Renal cortical epithelial cell (primary cell): ENCODE data around the gene DMTF1. TPM values are rescaled to one million over a fixed set of nuclear protein-coding genes. Genes with fewer than 3 reads are reported as not detected.
"Not testable (repeated sequence)": the region's sequence is repeated elsewhere in the genome, so short reads cannot be mapped to it uniquely, and the experiment has no call there.

Experiments used
- DNase-seq: peaks from one replicate; pipeline ENCODE4 v3.0.0-alpha.2; 2011; ENCODE audit warnings: low read depth
- total RNA-seq: library from RNA; depleted of rRNA; stranded (reverse); fragments of >200 nt; gene quantifications from 2 replicates; pipeline ENCODE4 v1.2.3, GENCODE V29; 2014

The DMTF1 gene
- total RNA-seq, 1 donor from 2014 or later: 95.5 TPM

DNA sequence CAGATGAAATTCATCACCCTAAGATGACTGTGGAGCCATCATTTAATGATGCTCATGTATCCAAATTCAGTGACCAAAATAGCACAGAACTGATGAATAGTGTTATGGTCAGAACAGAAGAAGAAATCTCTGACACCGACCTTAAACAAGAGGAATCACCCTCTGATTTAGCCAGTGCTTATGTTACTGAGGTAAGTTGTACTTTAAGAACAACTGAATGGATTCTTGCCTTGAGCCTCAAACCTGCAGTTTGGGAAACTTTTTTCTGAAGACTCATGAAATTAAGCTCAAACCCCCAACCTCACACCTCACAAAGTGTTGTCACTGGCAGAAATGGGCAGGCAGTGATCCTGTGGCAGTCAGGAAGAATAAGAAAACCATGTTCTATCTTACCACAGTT is 41.7 kb downstream of the DMTF1 start:
- no peak for DNase-seq

DNA sequence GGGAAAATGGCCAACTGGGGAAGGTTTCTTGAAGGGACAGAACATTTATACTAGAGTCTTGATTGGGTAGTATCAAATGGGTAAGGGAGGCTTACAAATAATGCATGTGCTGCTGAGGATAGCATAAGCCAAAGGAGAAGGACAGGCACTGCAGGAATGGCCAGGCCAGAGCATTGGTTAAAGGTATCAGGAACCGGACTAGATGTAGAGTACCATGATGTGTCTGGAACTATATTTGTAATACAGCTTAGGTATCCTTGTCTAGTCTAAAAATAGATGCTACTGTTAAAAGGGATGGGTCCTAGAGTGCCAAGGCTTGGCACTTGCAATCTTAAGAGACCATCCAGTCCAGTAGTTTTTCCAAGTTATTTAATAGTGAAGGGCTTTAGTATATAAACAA is 47.0 kb downstream of the DMTF1 start:
- DNase-seq: no peak

- no peak for DNase-seq
Observed at GRCh38 chr7:87199700-87200450, 47.6 kb downstream of the DMTF1 start.

DNA sequence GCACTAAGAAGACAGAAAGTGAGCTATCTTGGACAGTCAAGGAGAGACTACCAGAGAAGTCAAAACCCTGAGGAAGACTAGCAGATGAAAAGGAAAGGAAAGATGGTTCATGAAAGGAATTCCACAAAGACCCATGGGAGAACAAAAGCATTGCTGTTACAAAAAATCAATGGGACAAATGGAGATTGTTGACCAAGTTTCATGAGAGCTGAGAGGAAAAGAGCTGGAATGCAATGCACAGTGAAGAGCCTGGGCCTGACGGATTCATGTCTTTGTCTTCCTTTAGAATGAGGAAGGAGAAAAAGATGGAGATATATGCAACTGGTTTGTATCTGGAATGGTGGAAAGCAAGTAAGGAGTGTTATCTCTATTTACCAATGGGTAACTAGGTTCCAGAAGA is 50.0 kb downstream of the DMTF1 start:
- DNase-seq: no peak

- DNase-seq: no peak
Observed at GRCh38 chr7:87202705-87203104, 50.5 kb downstream of the DMTF1 start.

DNA sequence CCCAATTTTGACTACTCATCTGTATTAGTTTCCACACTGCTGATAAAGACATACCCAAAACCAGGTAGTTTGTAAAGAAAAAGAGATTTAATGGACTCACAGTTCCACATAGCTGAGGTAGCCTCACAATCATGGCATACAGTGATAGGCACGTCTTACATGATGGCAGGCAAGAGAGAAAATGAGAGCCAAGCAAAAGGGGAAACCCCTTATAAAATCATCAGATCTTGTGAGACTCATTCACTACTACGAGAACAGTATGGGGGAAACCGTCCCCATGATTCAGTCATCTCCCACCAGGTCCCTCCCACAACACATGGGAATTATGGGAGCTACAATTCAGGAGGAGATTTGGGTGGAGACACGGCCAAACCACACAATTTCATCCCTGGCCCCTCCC is 51.7 kb downstream of the DMTF1 start:
- DNase-seq: not testable (repeated sequence)

- no peak for DNase-seq
Observed at GRCh38 chr7:87204933-87205332, 52.7 kb downstream of the DMTF1 start.

GRCh38 chr7:87205701-87206100 is 53.4 kb downstream of the DMTF1 start:
- not testable (repeated sequence) for DNase-seq

DNA sequence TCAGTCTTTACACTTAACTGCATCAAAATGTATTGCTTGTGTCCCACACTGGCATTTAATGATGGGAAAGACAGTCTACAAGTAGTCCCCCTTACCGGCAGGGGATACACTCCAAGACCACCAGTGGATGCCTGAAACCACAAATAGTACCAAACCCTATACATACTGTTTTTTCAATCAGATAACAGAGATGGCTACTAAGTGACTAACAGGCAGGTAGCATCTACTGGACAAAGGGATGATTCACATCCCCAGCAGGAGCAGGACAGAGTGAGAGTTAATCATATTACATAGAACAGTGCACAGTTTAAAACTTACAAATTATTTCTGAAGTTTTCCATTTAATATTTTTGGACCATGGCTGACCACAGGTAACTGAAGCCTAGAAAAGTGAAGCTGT is 54.1 kb downstream of the DMTF1 start:
- DNase-seq: peak; percentile 18

GRCh38 chr7:87209295-87209924 is 57.2 kb downstream of the DMTF1 start:
- DNase-seq: no peak

GRCh38 chr7:87210506-87210905 is 58.3 kb downstream of the DMTF1 start:
- no peak for DNase-seq

DNA sequence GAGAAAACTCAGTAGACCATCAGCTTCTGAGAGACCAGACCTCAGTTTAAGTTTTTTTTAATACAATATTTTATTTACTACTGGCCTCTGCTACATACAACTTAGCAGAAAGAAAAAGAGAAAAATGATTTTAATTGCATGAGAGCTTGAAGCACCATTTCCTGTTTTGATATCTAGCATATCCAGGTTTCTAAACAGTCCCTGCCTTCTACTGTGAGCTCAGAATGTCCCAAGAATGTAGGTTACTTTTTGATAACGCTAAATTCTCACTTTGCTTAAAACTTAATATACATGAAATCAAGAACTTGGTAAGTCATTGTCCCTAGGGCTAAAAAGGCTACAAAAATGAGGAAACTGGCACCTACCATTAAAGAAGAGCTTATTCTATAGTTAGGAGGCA is 60.2 kb downstream of the DMTF1 start:
- no peak for DNase-seq

DNA sequence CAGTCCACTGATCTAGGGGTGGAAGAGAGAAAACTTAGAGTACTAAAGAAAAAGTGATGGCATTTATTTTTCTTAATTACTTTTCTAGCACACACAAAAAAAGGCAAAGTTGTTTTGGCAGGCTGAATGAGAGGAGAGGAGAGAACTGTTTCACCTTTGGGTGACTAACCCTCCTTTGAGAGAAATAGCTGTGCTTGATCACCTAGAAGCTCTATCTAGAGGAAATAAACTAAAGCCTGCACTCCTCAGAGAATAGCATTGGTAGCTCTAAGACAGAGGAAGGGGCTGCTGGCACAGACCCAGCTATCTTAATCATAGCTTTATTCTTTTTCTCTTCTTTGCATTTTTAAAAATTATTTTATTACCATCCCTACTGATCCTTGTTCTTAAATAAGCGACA is 61.0 kb downstream of the DMTF1 start:
- no peak for DNase-seq

- peak; percentile 43 for DNase-seq
Observed at GRCh38 chr7:87213811-87214210, 61.6 kb downstream of the DMTF1 start.

- no peak for DNase-seq
Observed at GRCh38 chr7:87215046-87215445, 62.8 kb downstream of the DMTF1 start.

- peak; percentile 99 for DNase-seq
Observed at GRCh38 chr7:87216701-87217508, 64.7 kb downstream of the DMTF1 start.

DNA sequence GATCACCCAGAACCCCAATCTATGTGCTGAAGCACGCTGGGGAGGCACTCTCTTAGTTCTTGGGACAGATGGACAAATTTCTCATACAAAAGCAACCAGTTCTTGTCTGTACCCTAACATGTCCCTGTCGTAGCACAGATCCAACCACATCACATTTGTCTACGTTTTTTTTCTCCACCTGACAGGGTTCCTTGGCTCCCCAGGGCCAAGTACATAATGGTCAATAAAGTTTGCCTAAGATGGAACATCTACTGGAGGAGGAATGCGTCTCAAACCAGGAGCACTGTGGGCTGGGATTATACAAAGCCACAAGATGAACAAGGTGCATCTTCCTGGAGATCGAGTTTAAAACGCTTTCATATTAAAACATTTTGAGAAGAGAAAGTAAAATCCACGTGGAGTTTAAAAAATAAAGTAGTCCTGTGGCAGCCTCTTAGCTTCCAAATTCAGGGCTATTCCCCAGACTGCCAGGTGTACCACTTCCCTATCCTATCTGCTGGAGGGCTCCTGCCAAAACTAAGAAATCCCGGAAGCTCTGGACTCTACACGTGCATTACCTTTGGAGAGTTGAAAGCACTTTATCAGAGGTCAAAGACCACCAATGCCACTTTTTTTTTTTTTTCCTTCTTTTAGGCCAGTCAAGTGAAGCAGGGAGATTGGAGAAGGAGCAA is 65.9 kb downstream of the DMTF1 start:
- no peak for DNase-seq

DNA sequence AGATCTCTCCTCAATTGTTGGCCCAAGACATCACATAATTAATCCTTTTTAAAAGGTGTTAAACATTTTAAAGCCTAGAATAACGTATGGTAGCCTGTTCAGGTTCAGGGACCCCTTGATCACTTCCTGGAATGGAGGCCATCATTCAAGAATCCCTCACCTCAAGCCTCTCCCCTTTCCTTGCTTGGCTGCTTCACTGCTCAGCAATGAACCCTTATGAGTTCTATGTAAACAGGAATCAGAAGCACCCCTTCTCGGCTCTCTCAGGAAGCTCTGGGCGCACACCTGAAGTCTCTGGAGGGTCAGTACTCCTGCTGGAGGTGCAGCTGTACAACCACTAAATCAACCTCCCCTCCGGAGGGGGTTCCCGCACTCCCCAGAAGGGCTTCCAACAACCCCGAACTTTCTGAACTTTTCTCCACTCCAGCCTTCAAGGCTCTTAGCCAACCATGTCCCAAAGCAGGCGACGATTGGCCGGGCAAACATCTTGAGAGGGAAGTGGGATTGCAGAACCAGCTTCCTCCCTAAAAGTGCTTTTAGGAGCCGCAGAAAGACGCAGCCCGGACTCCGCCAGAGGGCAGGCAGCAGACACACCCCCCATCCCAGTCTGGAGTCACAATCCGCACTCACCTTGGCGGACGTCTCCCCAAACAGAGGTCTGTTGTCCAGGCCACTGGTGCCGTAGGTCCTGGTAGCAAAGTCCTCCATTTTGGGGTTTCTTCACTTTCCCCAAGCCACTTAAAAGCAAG is 66.7 kb downstream of the DMTF1 start:
- DNase-seq: peak; percentile 70

DNA sequence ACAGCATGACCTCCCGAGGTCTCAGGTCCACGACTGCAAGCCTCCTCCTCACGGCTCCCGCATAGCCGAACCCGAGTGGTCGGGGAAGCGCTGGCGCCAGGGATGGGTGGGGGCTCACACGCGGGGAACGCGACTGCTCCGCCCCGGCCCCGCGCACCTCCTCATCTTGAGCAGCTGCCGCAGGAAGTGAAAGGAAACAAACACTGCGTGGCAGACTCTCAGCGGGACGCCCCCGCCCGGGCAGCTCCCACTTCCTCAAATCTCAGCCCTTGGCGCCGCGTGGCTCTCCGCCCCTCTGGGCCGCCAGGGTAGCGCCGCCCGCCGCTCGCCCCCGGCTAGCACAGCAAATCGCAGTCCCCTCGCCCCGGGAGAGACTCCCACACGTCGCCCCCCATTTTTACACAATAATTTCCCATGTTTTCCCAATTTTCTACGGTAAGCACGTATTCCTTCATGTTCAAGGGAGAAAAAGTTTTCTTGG is 67.3 kb downstream of the DMTF1 start, which contains the start of gene TMEM243:
TSS of gene TMEM243 (minus strand) at position 188 of the 481 bp plus-strand sequence. CDS start 229 bp downstream, outside the sequence.
- DNase-seq: peak; percentile 40

DNA sequence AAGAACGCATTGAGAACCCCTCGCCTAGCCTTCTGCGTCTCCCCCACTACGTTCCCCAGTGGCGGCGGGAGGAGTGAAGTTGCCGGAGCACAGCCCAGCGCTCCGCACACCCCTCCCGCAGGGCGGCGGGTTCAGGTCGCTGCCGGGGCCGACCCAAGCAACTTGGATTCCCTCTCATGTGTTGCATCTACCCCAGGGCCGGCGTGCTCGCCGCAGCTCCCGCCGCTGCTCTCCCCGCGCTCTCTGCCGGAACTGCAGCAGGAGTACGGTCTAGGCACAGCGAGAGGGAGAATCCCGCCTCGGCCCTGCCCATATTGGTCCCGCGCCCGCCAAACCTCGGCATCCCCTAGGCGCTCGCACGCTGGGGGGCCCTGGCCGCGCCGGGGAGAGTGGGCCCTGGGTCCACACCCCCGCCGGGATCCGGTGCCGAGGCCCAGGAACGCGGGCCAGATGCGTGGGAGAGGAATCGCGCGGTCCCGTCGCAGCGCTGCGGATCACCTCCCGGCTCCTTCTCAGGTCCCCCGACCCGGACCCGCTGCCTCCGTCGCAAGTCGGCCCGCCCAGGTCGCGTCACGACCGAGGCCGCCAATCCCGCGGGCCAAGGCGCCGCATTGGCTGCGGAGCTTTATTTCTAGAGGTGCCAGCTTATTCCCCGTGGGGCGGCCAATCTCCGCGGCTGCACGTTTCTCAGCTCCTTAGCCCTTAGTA is 67.9 kb downstream of the DMTF1 start:
- DNase-seq: peak; percentile 57
